GF-D8 (cell line): Measurements from ENCODE around the gene PYGL.
"Not testable (repeated sequence)": the region's sequence is repeated elsewhere in the genome, so short reads cannot be mapped to it uniquely, and the experiment has no call there.

ENCODE experiments used
- DNase-seq: peaks from one replicate; lab custom pipeline; 2025; lab: John Stamatoyannopoulos, UW

PYGL gene

DNA sequence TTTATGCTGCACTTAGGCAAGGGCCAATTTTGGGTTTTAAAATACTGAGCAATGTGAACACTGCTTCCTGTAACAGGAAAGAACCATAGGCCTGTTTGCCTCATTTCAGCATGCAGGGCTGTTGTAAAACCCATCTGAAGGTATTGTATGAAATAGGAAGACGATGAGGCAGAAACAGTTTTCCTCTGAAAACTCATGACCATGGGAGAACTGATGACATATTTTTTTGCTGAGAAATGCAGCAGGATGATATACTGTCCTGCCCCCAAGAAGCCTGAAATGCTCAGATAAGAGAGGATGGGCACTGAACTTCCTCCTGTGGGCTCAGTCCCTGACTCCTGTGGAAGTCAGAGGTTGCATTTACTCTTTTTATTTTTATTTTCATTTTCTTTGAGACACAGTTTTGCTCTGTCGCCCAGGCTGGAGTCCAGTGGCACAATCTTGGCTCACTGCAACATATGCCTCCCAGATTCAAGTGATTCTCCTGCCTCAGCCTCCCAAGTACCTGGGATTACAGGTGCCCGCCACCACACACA is 17.4 kb downstream of the PYGL start:
- peak; percentile 99 for DNase-seq

DNA sequence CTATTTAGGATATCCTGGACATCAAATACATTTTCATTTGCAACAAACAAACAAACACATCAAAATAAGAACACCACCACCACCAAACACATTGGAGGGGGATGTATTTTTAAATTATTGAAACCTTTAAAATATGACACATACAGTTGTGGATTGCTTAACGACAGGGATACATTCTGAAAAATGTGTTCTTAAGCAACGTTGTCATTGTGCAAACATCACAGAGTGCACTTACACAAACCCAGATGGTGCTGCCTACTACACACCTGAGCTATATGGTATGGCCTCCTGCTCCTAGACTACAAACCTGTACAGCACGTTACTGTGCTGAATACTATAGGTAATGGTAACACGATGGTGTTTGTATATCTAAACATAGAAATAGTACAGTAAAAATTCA is 19.4 kb downstream of the PYGL start:
- DNase-seq, result peak; percentile 26

DNA sequence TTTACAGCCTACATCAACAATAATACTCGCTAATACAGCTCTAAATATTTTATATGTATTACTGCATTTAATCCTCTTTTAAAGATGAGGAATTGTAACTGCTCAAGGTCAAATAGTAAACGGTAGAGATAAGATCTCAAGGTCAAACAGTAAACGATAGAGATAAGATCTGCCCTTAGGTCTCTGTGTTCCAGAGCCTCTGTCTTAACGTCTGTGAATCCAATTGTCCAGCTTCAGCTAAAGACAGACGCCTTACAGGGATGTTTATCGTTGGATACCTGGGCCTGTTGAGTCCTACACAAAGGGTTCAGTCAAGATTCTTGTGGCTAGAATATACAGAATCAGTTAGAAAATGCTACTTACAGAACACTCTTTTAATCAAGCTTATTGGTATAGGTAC is 20.0 kb downstream of the PYGL start:
- DNase-seq, result no peak

DNA sequence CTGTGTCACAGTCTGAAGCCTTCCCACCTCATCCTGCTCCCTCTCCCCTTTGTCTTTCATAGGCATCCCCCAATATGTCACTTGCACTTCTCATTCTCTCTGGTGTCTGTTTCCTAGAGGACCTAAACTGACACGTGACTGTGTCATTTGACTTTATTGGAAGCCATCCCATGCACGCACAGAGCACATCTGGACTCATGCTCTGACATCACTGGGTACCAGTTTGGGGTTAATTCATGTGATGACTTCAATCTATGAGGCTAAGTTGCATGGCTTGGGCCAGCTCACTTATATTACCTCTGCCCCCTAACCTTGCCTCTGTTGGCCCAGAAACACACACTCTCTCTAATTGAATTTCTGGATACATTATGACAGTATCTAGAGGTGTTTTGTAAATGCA is 21.5 kb downstream of the PYGL start:
- DNase-seq, result no peak

DNA sequence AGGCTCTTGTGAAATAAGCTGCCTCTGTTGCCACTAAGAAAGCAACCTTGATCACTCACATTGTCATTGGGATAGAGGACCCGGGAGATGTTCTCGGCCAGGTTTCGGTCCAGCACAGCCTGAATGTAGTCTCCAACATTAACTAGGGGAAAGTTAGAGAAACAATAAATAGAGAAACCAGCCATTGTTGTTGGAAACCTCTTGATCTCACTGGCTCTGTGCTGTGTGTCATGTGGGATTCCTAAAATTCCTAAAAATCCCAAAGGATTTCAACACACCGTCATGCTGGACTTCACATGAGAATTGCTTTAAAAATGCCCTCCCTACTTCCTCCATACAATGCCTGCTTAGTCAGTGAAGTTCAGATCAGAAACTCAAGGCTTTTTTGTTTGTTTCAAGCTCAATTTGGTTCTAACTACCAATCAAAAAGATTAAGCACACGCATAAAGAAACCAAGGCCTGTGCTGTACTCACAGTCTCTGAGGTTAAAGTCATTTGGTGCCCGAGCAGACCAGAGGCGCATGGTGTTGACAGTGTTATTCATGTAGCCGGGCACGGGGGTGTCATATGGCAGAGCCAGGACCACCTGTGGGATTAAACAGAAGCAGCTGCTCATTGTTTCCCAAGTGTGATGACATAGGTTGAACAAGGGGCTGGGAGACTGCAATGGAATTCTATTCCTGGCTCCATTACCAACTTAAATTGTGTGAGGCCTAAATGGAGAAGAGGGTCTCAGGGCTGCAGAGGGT is 23.6 kb downstream of the PYGL start:
- DNase-seq, result no peak

DNA sequence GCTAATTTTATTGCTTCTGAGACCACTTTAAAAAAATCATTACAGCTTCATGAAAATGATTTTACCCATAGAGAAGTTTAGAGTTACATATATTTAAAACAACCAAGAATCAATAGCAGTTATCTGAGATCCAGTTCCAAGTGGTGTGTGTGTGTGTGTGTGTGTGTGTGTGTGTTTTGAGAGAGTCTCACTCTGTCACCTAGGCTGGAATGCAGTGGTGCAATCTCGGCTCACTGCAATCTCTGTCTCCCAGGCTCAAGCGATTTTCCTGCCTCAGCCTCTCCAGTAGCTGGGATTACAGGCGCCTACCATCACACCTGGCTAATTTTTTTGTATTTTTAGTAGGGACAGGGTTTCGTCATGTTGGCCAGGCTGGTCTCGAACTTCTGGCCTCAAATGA is 24.8 kb downstream of the PYGL start:
- DNase-seq, result not testable (repeated sequence)

DNA sequence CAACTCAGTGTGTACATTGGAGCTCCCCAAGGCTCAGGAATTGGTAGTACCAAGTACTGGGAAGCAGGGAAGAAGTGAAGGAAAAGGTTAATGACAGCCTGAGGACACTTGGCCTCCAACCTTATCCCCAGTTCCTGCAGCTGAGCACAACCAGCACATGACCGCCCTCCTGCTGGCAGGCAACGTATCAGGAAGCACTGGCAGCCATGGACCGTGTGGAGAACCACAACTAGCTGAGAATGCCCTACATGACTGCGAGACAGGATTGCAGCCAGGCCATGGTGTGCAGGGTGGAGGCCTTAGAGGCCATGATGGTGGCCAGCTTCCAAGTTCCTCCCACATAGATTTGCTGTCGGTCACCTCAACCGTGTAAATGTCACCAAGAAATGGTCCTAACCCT is 26.8 kb downstream of the PYGL start:
- no peak for DNase-seq

- no peak for DNase-seq
Measured at GRCh38 chr14:50910495-50911420, 33.5 kb downstream of the PYGL start.

DNA sequence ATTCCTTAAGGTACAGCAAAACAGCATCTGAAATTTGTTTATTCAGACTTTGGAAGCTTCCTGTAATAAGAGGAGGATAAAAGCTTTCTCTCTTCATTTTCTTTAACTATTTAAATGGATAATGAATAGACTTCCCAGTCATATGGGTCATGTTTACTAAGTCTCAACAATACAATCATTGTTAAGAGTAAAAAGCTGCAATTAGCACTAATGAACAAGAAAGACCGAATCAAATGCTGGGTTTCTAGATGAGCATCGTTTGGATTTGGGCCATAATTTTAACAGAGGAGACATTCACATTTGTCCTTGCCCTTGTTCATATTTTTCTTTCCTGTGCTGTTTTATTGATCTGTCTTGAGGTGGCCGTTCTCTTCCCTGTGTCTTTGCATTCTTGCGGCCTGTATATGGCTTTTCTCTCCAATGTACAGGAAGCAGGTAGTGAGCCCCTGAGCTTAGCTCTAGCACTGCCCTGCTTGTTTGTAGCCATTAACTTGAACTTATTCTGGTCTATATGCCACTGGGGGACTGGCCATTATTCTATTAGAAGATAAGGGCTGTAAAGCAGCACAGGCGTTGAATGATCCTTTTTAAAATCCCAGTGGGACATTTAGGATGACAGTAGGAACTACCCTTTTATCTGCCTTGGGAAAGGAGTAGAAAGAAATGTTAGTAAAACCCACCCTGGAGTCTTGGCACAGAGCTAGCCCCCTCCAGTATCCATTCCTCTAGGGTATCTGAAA is 37.8 kb downstream of the PYGL start:
- no peak for DNase-seq

GRCh38 chr14:50904719-50905118 is 39.6 kb downstream of the PYGL start:
- DNase-seq, result no peak

DNA sequence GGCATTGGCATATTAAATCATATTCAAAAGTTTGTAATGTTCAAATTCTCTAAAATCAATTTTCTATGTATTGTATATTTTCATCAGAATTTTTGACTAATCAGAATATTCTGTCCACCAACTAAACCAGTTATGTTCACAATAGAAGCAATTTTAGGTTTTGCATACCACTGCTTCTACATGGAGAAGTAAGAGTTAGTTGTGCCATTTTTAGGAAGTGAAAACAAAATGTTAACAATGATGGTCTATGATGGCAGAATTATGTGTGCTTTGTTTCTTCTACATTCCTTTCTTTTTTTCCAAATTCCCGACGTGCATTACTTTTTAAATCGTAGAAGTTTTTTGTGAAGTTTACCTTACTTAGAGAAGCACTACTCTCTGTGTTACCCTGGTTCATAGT is 42.9 kb downstream of the PYGL start:
- DNase-seq, result no peak

DNA sequence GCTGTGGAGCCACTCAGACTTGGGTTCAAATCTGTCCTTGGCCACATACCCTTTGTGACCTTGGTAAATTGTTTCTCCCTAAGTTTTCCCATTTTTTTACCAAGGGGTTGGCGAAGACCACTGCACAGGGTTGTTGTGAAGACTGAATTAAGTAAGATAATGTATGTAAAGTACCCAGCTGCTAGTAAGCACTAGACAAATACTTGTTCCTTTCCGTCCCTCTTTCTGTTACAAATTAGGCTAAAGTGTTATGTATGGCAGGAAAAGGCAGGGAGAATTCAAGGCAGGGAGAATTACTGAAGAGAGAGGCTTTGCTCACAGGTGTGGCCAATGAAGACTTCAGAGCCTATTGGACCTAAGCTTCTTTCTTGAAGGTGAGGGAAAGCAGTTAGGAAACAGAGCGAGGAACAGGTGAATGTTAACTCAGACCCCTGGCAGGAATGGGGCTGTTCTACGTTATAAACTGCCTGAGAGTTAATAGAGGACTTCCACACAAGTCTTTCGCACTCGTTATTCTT is 46.6 kb downstream of the PYGL start:
- DNase-seq, result no peak

GRCh38 chr14:50897005-50897404 is 47.3 kb downstream of the PYGL start:
- not testable (repeated sequence) for DNase-seq

DNA sequence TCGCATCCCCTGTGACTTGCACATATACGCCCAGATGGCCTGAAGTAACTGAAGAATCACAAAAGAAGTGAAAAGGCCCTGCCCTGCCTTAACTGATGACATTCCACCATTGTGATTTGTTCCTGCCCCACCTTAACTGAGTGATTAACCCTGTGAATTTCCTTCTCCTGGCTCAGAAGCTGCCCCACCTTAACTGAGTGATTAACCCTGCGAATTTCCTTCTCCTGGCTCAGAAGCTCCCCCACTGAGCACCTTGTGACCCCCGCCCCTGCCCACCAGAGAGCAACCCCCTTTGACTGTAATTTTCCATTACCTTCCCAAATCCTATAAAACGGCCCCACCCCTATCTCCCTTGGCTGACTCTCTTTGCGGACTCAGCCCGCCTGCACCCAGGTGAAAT is 47.9 kb downstream of the PYGL start:
- DNase-seq, result not testable (repeated sequence)

DNA sequence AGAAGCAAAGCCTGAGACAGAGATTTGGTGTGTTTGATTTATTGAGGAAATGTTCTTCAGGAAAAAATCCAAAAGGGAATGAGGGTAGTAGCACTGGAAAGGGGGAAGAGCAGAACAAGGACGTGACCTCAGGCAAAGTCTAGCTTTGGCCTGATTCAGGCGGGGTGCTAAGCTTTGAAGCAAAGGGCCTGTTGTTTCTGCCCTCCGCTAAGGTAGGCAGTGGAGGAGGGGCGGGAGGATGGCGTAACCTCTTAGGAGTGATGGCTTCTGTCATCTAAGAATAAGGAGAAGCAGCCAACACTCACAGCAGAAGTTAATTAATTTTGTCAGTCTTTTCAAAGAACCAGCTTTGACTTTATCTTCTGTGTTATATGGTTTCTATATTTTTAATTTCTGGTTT is 52.0 kb downstream of the PYGL start:
- no peak for DNase-seq

GRCh38 chr14:50887476-50887875 is 56.8 kb downstream of the PYGL start:
- DNase-seq, result no peak

DNA sequence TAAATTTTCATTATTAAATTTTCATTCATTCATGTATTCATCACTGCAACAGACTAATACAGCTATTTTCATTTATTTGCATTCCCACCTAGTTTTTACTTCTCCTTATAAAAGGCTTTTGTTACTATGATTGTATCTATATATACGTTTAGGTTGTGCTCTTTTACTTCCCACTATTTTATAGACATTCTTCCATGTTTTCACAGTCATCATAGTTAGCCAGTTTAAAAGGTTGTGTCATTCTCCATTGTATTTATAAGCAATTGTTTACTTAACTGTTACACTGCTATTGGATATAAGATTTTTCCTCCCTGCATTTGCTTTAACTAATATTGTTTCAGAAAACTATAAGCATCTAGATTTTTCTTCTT is 60.5 kb downstream of the PYGL start:
- no peak for DNase-seq

GRCh38 chr14:50882932-50883826 is 61.1 kb downstream of the PYGL start:
- DNase-seq, result no peak

- no peak for DNase-seq
Measured at GRCh38 chr14:50875359-50876070, 68.8 kb downstream of the PYGL start.

DNA sequence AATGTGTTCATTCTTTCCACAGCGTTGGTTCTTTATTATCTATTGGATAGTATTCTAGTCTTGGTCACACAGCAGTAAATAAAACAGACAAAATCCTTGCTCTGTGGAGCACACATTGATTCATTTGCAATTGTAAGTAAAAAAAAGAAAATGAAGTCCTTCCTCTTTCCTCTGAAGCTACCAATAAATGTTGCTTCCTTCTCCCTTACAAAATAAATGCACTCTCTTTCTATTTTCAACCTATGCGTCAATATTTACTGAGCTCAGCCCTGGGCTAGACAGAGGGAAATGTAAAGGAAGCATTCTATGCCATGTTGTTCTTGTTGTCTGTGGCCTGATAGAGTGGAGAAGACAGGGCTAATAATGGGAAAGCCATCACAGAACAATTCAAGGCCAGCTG is 69.5 kb downstream of the PYGL start:
- no peak for DNase-seq
